WTC11 (cell line): ENCODE measurements around the gene CACNA1B. TPM values are rescaled to one million over a fixed set of nuclear protein-coding genes. Genes with fewer than 3 reads are reported as not detected.

ENCODE experiments used
- ATAC-seq: fragments of 200-7000 bp; cut with Tn5 transposase; 2 replicates; pipeline ENCODE4 v1.10.0; 2021; ENCODE audit warnings: mild to moderate bottlenecking, moderate library complexity
- CTCF ChIA-PET: fragments of 300-600 bp; sonication (Branson Sonifier 250); formaldehyde crosslinking; loops from one replicate; lab custom pipeline; 2021; ENCODE audit warnings: antibody characterized with exemption; lab: Charles Lee
- POLR2A ChIA-PET: fragments of 350-600 bp; sonication (Branson Sonifier 250); formaldehyde crosslinking; loops from one replicate; lab custom pipeline; 2021; ENCODE audit warnings: antibody characterized with exemption; lab: Charles Lee
- DNase-seq: peaks from one replicate; pipeline ENCODE4 v3.0.0; 2021; ENCODE audit warnings: low spot score
- H3K27ac Mint-ChIP-seq: 2 replicates; pipeline ENCODE4 v1.8.0; 2021; ENCODE audit warnings: mixed read lengths
- H3K27me3 Mint-ChIP-seq: 2 replicates; pipeline ENCODE4 v1.8.0; 2021; ENCODE audit warnings: low read depth, mild to moderate bottlenecking, moderate library complexity, mixed read lengths
- H3K36me3 Mint-ChIP-seq: 2 replicates; pipeline ENCODE4 v1.8.0; 2021; ENCODE audit warnings: mixed read lengths
- H3K4me1 Mint-ChIP-seq: 2 replicates; pipeline ENCODE4 v1.8.0; 2022; ENCODE audit warnings: mixed read lengths
- H3K4me3 Mint-ChIP-seq: 2 replicates; pipeline ENCODE4 v1.8.0; 2021; ENCODE audit warnings: mild to moderate bottlenecking, moderate library complexity, mixed read lengths
- H3K9me3 Mint-ChIP-seq: 2 replicates; pipeline ENCODE4 v1.8.0; 2021; ENCODE audit warnings: mixed read lengths
- AFF4 ChIP-seq: sonication (generic); formaldehyde crosslinking; IDR thresholded peaks from 2 replicates; pipeline ENCODE4 v1.8.1; 2023; ENCODE audit warnings: mild to moderate bottlenecking, missing genetic modification reagents, borderline replicate concordance
- CTCF ChIP-seq: fragments of 200-600 bp; IDR thresholded peaks from 2 replicates; pipeline ENCODE4 v1.8.0; 2022; ENCODE audit warnings: antibody characterized with exemption
- ELF4 ChIP-seq: sonication (generic); formaldehyde crosslinking; IDR thresholded peaks from 2 replicates; pipeline ENCODE4 v1.8.1; 2022; ENCODE audit warnings: low read depth, mild to moderate bottlenecking, moderate library complexity, missing genetic modification reagents
- ETV6 ChIP-seq: sonication (generic); formaldehyde crosslinking; IDR thresholded peaks from 2 replicates; pipeline ENCODE4 v1.8.1; 2022; ENCODE audit warnings: mild to moderate bottlenecking, missing genetic modification reagents
- FOXJ3 ChIP-seq: sonication (generic); formaldehyde crosslinking; IDR thresholded peaks from 2 replicates; pipeline ENCODE4 v1.9.0; 2021; ENCODE audit warnings: missing genetic modification reagents, mild to moderate bottlenecking, borderline replicate concordance
- FOXP4 ChIP-seq: sonication (generic); formaldehyde crosslinking; IDR thresholded peaks from 2 replicates; pipeline ENCODE4 v1.8.0; 2022; ENCODE audit warnings: mild to moderate bottlenecking, missing genetic modification reagents
- GABPB1 ChIP-seq: sonication (generic); formaldehyde crosslinking; IDR thresholded peaks from 2 replicates; pipeline ENCODE4 v1.8.1; 2023; ENCODE audit warnings: mild to moderate bottlenecking, missing genetic modification reagents
- NFE2L1 ChIP-seq: sonication (generic); formaldehyde crosslinking; IDR thresholded peaks from 2 replicates; pipeline ENCODE4 v1.8.1; 2023; ENCODE audit warnings: missing genetic modification reagents
- NR3C1 ChIP-seq: sonication (generic); formaldehyde crosslinking; conservative IDR thresholded peaks from 2 replicates; pipeline ENCODE4 v1.8.1; 2023; ENCODE audit warnings: low read depth, mild to moderate bottlenecking, missing genetic modification reagents
- PREB ChIP-seq: sonication (generic); formaldehyde crosslinking; IDR thresholded peaks from 2 replicates; pipeline ENCODE4 v1.8.1; 2022; ENCODE audit warnings: mild to moderate bottlenecking, missing genetic modification reagents, moderate library complexity, borderline replicate concordance
- RORB ChIP-seq: fragments of 250-450 bp; sonication (Bioruptor Pico); IDR thresholded peaks from 2 replicates; pipeline ENCODE4 v1.9.0; 2021; ENCODE audit warnings: mild to moderate bottlenecking
- ZNF232 ChIP-seq: sonication (generic); formaldehyde crosslinking; IDR thresholded peaks from 2 replicates; pipeline ENCODE4 v1.8.0; 2022; ENCODE audit warnings: mild to moderate bottlenecking, missing genetic modification reagents
- ZNF396 ChIP-seq: fragments of 250-450 bp; sonication (Bioruptor Pico); IDR thresholded peaks from 2 replicates; pipeline ENCODE4 v1.8.0; 2021; ENCODE audit warnings: mild to moderate bottlenecking, moderate library complexity, borderline replicate concordance
- total RNA-seq: library from RNA; stranded (reverse); gene quantifications from 3 replicates; pipeline ENCODE4 v1.2.3, GENCODE V29; 2021
- TF ChIP-seq, protein P1 (sequence below): sonication (generic); formaldehyde crosslinking; IDR thresholded peaks from 2 replicates; pipeline ENCODE4 v1.8.1; 2023; ENCODE audit warnings: mild to moderate bottlenecking, missing genetic modification reagents
- TF ChIP-seq, protein P2 (sequence below): sonication (generic); formaldehyde crosslinking; IDR thresholded peaks from 2 replicates; pipeline ENCODE4 v1.8.0; 2023; ENCODE audit warnings: mild to moderate bottlenecking, missing genetic modification reagents
- TF ChIP-seq, protein P3 (sequence below): fragments of 250-450 bp; sonication (Bioruptor Pico); IDR thresholded peaks from 2 replicates; pipeline ENCODE4 v1.9.0; 2021; ENCODE audit warnings: mild to moderate bottlenecking

CACNA1B gene
- total RNA-seq, 1 experiment from 2014 or later = 8.4 TPM

GRCh38 chr9:138046641-138047301, 169.2 kb downstream of the CACNA1B start (continued):
- TF ChIP-seq, protein P1, sequence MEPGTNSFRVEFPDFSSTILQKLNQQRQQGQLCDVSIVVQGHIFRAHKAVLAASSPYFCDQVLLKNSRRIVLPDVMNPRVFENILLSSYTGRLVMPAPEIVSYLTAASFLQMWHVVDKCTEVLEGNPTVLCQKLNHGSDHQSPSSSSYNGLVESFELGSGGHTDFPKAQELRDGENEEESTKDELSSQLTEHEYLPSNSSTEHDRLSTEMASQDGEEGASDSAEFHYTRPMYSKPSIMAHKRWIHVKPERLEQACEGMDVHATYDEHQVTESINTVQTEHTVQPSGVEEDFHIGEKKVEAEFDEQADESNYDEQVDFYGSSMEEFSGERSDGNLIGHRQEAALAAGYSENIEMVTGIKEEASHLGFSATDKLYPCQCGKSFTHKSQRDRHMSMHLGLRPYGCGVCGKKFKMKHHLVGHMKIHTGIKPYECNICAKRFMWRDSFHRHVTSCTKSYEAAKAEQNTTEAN (CRISPR knock-in tag) = no peak
- no peak for TF ChIP-seq GABPB1

DNA sequence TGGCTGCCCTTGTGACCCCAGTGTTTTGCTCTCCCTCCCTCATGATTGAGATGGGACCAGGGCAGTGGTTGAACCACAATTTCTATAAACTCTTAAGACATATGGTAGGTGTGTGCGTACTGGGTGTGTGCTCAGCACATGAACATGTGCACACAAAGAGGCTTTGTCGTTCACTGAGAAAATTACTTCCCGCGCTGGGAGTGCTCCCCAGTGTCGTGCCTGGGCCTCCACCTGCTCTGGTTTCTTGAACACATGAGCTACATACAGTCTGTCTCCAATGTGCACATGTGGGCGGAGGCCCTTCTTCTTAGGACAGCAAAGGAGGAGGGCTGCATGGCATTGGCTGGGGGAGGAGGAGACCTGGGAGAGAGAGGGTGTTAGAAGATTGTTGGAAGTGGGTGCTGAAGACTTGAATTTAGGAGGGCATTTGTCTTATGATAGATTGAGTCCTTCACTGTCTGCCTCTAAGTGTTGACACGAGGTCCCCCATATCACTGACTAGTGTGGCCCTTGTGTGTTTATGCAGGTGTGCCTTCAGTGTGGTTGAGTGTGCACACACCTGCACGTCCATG, 170.0 kb downstream of the CACNA1B start:
- ATAC-seq (no peak), DNase-seq (no peak)
- TF ChIP-seq ETV6 (CRISPR knock-in tag) = no peak
- no peak for TF ChIP-seq ELF4 (CRISPR knock-in tag)
- TF ChIP-seq ZNF396 = no peak
- no peak for TF ChIP-seq RORB (CRISPR knock-in tag)
- no peak for TF ChIP-seq GABPB1
- no peak for TF ChIP-seq PREB (CRISPR knock-in tag)
- TF ChIP-seq FOXJ3 (CRISPR knock-in tag) = no peak
- no peak for TF ChIP-seq AFF4
- no peak for TF ChIP-seq NFE2L1
- TF ChIP-seq NR3C1 (CRISPR knock-in tag) = no peak
- TF ChIP-seq, protein P2, sequence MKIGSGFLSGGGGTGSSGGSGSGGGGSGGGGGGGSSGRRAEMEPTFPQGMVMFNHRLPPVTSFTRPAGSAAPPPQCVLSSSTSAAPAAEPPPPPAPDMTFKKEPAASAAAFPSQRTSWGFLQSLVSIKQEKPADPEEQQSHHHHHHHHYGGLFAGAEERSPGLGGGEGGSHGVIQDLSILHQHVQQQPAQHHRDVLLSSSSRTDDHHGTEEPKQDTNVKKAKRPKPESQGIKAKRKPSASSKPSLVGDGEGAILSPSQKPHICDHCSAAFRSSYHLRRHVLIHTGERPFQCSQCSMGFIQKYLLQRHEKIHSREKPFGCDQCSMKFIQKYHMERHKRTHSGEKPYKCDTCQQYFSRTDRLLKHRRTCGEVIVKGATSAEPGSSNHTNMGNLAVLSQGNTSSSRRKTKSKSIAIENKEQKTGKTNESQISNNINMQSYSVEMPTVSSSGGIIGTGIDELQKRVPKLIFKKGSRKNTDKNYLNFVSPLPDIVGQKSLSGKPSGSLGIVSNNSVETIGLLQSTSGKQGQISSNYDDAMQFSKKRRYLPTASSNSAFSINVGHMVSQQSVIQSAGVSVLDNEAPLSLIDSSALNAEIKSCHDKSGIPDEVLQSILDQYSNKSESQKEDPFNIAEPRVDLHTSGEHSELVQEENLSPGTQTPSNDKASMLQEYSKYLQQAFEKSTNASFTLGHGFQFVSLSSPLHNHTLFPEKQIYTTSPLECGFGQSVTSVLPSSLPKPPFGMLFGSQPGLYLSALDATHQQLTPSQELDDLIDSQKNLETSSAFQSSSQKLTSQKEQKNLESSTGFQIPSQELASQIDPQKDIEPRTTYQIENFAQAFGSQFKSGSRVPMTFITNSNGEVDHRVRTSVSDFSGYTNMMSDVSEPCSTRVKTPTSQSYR (CRISPR knock-in tag) = no peak
- TF ChIP-seq, protein P1 (CRISPR knock-in tag) = no peak
- no peak for TF ChIP-seq CTCF
- TF ChIP-seq FOXP4 (CRISPR knock-in tag) = no peak
- TF ChIP-seq, protein P3, sequence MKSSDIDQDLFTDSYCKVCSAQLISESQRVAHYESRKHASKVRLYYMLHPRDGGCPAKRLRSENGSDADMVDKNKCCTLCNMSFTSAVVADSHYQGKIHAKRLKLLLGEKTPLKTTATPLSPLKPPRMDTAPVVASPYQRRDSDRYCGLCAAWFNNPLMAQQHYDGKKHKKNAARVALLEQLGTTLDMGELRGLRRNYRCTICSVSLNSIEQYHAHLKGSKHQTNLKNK = no peak
- no peak for TF ChIP-seq ZNF232 (CRISPR knock-in tag)
- no peak overlapping the region for H3K27ac Mint-ChIP-seq
- peaks cover 10% of the 10 kb centered on the region; the same call in 1 of the 2 replicates for H3K4me1 Mint-ChIP-seq
- H3K27me3 Mint-ChIP-seq = no peaks in the 10 kb centered on the region
- H3K9me3 Mint-ChIP-seq = no peaks in the 10 kb centered on the region
- H3K36me3 Mint-ChIP-seq = peaks cover 6% of the 10 kb centered on the region; the same call in 1 of the 2 replicates
- no peak overlapping the region for H3K4me3 Mint-ChIP-seq
- ChIA-PET POLR2A (no interaction called here), CTCF (no interaction called here)
